RWPE2 (cell line): Measurements from ENCODE around the gene PUSL1.

Experiments used
- ATAC-seq: fragments of 200-7000 bp; cut with Tn5 transposase; 3 replicates; pipeline ENCODE4 v1.9.1; 2021; ENCODE audit warnings: low read depth
- DNase-seq: peaks from one replicate; pipeline ENCODE4 v3.0.0-alpha.2; 2020; ENCODE audit warnings: low spot score
- H3K27ac ChIP-seq: fragments of 450-650 bp; 2 replicates; pipeline ENCODE4 v1.5.1; 2017; ENCODE audit warnings: mild to moderate bottlenecking; ENCODE audit not compliant: poor library complexity, severe bottlenecking
- H3K27me3 ChIP-seq: fragments of 250-450 bp; sonication (Bioruptor Pico); 2 replicates; pipeline ENCODE4 v1.5.1; 2021; ENCODE audit warnings: mild to moderate bottlenecking, moderate library complexity; ENCODE audit not compliant: insufficient read depth, poor library complexity, severe bottlenecking
- H3K36me3 ChIP-seq: fragments of 250-450 bp; sonication (Bioruptor Pico); 2 replicates; pipeline ENCODE4 v1.5.1; 2020; ENCODE audit warnings: low read depth, mild to moderate bottlenecking, moderate library complexity
- H3K4me1 ChIP-seq: fragments of 250-450 bp; sonication (Bioruptor Pico); 2 replicates; pipeline ENCODE4 v1.5.1; 2021; ENCODE audit warnings: mild to moderate bottlenecking, moderate library complexity; ENCODE audit not compliant: insufficient read depth, poor library complexity, severe bottlenecking
- H3K4me3 ChIP-seq: fragments of 250-450 bp; sonication (Bioruptor Pico); 2 replicates; pipeline ENCODE4 v1.5.1; 2021; ENCODE audit warnings: mild to moderate bottlenecking, moderate library complexity; ENCODE audit not compliant: severe bottlenecking
- H3K9me3 ChIP-seq: fragments of 250-450 bp; sonication (Bioruptor Pico); 2 replicates; pipeline ENCODE4 v1.5.1; 2021; ENCODE audit warnings: mild to moderate bottlenecking, moderate library complexity; ENCODE audit not compliant: severe bottlenecking
- CTCF ChIP-seq: fragments of 450-650 bp; IDR thresholded peaks from one replicate; pipeline ENCODE4 v1.5.1; 2017; ENCODE audit warnings: mild to moderate bottlenecking, moderate library complexity; ENCODE audit not compliant: poor library complexity, severe bottlenecking

PUSL1 gene

GRCh38 chr1:1305300-1306069 lies 2.9 kb upstream of the PUSL1 start:
- Histone ChIP-seq H3K4me3 (peak overlapping the region; percentile 15), H3K4me1 (peaks cover 31% of the 10 kb centered on the region), H3K27me3 (no peaks in the 10 kb centered on the region), H3K27ac (peak overlapping the region; percentile 89), H3K9me3 (no peaks in the 10 kb centered on the region), H3K36me3 (peaks cover 10% of the 10 kb centered on the region)
- peak; percentile 90 for DNase-seq
- ATAC-seq = peak; percentile 55
- TF ChIP-seq CTCF = peak; percentile 16

GRCh38 chr1:1306070-1306660 lies 2.2 kb upstream of the PUSL1 start:
- ATAC-seq (no peak), DNase-seq (no peak)
- Histone ChIP-seq H3K27me3 (no peaks in the 10 kb centered on the region), H3K9me3 (no peaks in the 10 kb centered on the region), H3K4me3 (peak overlapping the region; percentile 86), H3K27ac (peak overlapping the region; percentile 89), H3K36me3 (peaks cover 17% of the 10 kb centered on the region), H3K4me1 (peaks cover 31% of the 10 kb centered on the region)
- no peak for TF ChIP-seq CTCF

GRCh38 chr1:1306661-1307260 lies 1.6 kb upstream of the PUSL1 start:
- no peak for ATAC-seq
- DNase-seq = no peak
- peak overlapping the region; percentile 86 for H3K4me3 ChIP-seq
- peaks cover 31% of the 10 kb centered on the region for H3K4me1 ChIP-seq
- peak overlapping the region; percentile 89 for H3K27ac ChIP-seq
- TF ChIP-seq CTCF = no peak
- H3K27me3 ChIP-seq = no peaks in the 10 kb centered on the region
- peaks cover 23% of the 10 kb centered on the region for H3K36me3 ChIP-seq
- H3K9me3 ChIP-seq = no peaks in the 10 kb centered on the region

GRCh38 chr1:1307261-1307922 lies 1.0 kb upstream of the PUSL1 start:
- Histone ChIP-seq H3K4me1 (peaks cover 31% of the 10 kb centered on the region), H3K27me3 (no peaks in the 10 kb centered on the region), H3K9me3 (no peaks in the 10 kb centered on the region), H3K4me3 (peak overlapping the region; percentile 86), H3K36me3 (peaks cover 25% of the 10 kb centered on the region), H3K27ac (peak overlapping the region; percentile 89)
- TF ChIP-seq CTCF = no peak
- no peak for ATAC-seq
- DNase-seq = no peak
